ENCODE measurements around the gene AP2A1.
A peak's percentile ranks its signal among the peaks of the same experiment; 100 is the strongest.

AP2A1 gene

GRCh38 chr19:49847731-49848696 is 81.2 kb downstream of the AP2A1 start:
- peaks cover 0 to 14% (median 8%) of the 10 kb centered on the region in 11 experiments; a peak in 12 of 22 replicates for H3K9me3 ChIP-seq (replicated peaks in 1 of 11)
- H3K9ac ChIP-seq, result no peak overlapping the region

GRCh38 chr19:49848938-49849337 is 82.1 kb downstream of the AP2A1 start:
- Histone ChIP-seq H4K20me1 (peaks cover 21 to 35% (median 22%) of the 10 kb centered on the region in 11 experiments), H3K9ac (no peak overlapping the region), H3K4me3 (no peak overlapping the region), H3K36me3 (peaks cover 0 to 5% (median 0%) of the 10 kb centered on the region in 11 experiments; a peak in 4 of 22 replicates), H3K4me2 (peak overlapping the region in 8 of 11 experiments; percentile 23 to 73 (median 62); a peak in 11 of 22 replicates), H3K27me3 (no peaks in the 10 kb centered on the region), H3K9me3 (replicated peaks in 1 of 11) (peaks cover 0 to 14% (median 8%) of the 10 kb centered on the region in 11 experiments; a peak in 12 of 22 replicates), H3K4me1 (peaks cover 39 to 59% (median 49%) of the 10 kb centered on the region in 10 experiments), H3K27ac (no peak overlapping the region)
- no peak for TF ChIP-seq Cebpa-rat (IDR thresholded peaks at IDR 0.05)

More at GRCh38 chr19:49847731-49848696, 81.2 kb downstream of the AP2A1 start:
- Histone ChIP-seq H3K27ac (peak overlapping the region in 2 of 11 experiments; percentile 21 to 28; a peak in 1 of 22 replicates), H3K4me1 (peaks cover 39 to 59% (median 47%) of the 10 kb centered on the region in 10 experiments), H4K20me1 (peaks cover 12 to 31% (median 13%) of the 10 kb centered on the region in 11 experiments; a peak in 21 of 22 replicates), H3K36me3 (peaks cover 0 to 5% (median 0%) of the 10 kb centered on the region in 11 experiments; a peak in 2 of 22 replicates), H3K4me2 (peak overlapping the region in 9 of 11 experiments; percentile 23 to 73 (median 61); a peak in 16 of 22 replicates), H3K27me3 (no peaks in the 10 kb centered on the region), H3K4me3 (no peak overlapping the region)
- TF ChIP-seq Cebpa-rat (IDR thresholded peaks at IDR 0.05), result no peak

- peaks cover 0 to 11% (median 7%) of the 10 kb centered on the region in 11 experiments; a peak in 15 of 22 replicates for H3K36me3 ChIP-seq
- H3K27me3 ChIP-seq, result no peaks in the 10 kb centered on the region
- H3K9me3 ChIP-seq (replicated peaks in 1 of 11), result peaks cover 0 to 14% (median 8%) of the 10 kb centered on the region in 11 experiments; a peak in 12 of 22 replicates
- peak overlapping the region in 5 of 11 experiments; percentile 87 to 97 (median 93); a peak in 8 of 22 replicates for H3K9ac ChIP-seq
- peaks cover 28 to 35% (median 29%) of the 10 kb centered on the region in 11 experiments for H4K20me1 ChIP-seq
- H3K27ac ChIP-seq, result peak overlapping the region in 7 of 11 experiments; percentile 88 to 96 (median 91); a peak in 4 of 22 replicates
- H3K4me3 ChIP-seq, result peak overlapping the region in 7 of 10 experiments; percentile 89 to 99 (median 97); a peak in 8 of 20 replicates
- H3K4me1 ChIP-seq, result peaks cover 40 to 58% (median 49%) of the 10 kb centered on the region in 10 experiments
- no peak for TF ChIP-seq Cebpa-rat (IDR thresholded peaks at IDR 0.05)
- peak overlapping the region; percentile 56 to 92 (median 83) for H3K4me2 ChIP-seq
These were observed 82.8 kb downstream of the AP2A1 start for GRCh38 chr19:49849433-49850220.

- Histone ChIP-seq H3K4me2 (peak overlapping the region; percentile 56 to 92 (median 83)), H3K27me3 (no peaks in the 10 kb centered on the region), H4K20me1 (peaks cover 31 to 41% (median 34%) of the 10 kb centered on the region in 11 experiments), H3K4me3 (peak overlapping the region; percentile 83 to 99 (median 96)), H3K9ac (peak overlapping the region; percentile 87 to 99 (median 94)), H3K36me3 (peaks cover 3 to 16% (median 11%) of the 10 kb centered on the region in 11 experiments; a peak in 20 of 22 replicates), H3K9me3 (replicated peaks in 1 of 11) (peaks cover 0 to 14% (median 8%) of the 10 kb centered on the region in 11 experiments; a peak in 12 of 22 replicates), H3K27ac (peak overlapping the region; percentile 88 to 97 (median 92); a peak in 19 of 22 replicates), H3K4me1 (peaks cover 40 to 56% (median 49%) of the 10 kb centered on the region in 10 experiments)
- TF ChIP-seq Cebpa-rat (IDR thresholded peaks at IDR 0.05), result no peak
These were observed 83.4 kb downstream of the AP2A1 start for GRCh38 chr19:49850221-49850486.

- H4K20me1 ChIP-seq, result peaks cover 37 to 46% (median 40%) of the 10 kb centered on the region in 11 experiments
- no peak for TF ChIP-seq Cebpa-rat (IDR thresholded peaks at IDR 0.05)
- peaks cover 40 to 59% (median 49%) of the 10 kb centered on the region in 10 experiments for H3K4me1 ChIP-seq
These were observed 83.9 kb downstream of the AP2A1 start, which contains the start of gene PTOV1 for GRCh38 chr19:49850487-49851342. Gene PTOV1 (plus strand): TSS chr19:49851159.

GRCh38 chr19:49851456-49852259 is 84.9 kb downstream of the AP2A1 start:
- H3K4me2 ChIP-seq, result peak overlapping the region; percentile 91 to 100 (median 98)
- no peaks in the 10 kb centered on the region for H3K27me3 ChIP-seq
- no peak for TF ChIP-seq Cebpa-rat (IDR thresholded peaks at IDR 0.05)
- peak overlapping the region; percentile 83 to 99 (median 96) for H3K4me3 ChIP-seq
- H4K20me1 ChIP-seq, result peaks cover 46 to 56% (median 50%) of the 10 kb centered on the region in 11 experiments
- peak overlapping the region; percentile 87 to 99 (median 94) for H3K9ac ChIP-seq
- H3K4me1 ChIP-seq, result peaks cover 40 to 59% (median 49%) of the 10 kb centered on the region in 10 experiments
- H3K27ac ChIP-seq, result peak overlapping the region; percentile 88 to 97 (median 92)
- H3K36me3 ChIP-seq, result peaks cover 17 to 31% (median 26%) of the 10 kb centered on the region in 11 experiments; a peak in 21 of 22 replicates
- H3K9me3 ChIP-seq (replicated peaks in 1 of 11), result peaks cover 0 to 14% (median 8%) of the 10 kb centered on the region in 11 experiments; a peak in 12 of 22 replicates

More at GRCh38 chr19:49850487-49851342, 83.9 kb downstream of the AP2A1 start, which contains the start of gene PTOV1:
- Histone ChIP-seq H3K36me3 (peaks cover 9 to 22% (median 17%) of the 10 kb centered on the region in 11 experiments; a peak in 20 of 22 replicates), H3K27ac (peak within 1 kb of the TSS; percentile 88 to 97 (median 92)), H3K27me3 (no peaks in the 10 kb centered on the region), H3K4me3 (peak within 1 kb of the TSS; percentile 83 to 99 (median 96)), H3K9ac (peak within 1 kb of the TSS; percentile 87 to 99 (median 94)), H3K9me3 (replicated peaks in 1 of 11) (peaks cover 0 to 14% (median 8%) of the 10 kb centered on the region in 11 experiments; a peak in 12 of 22 replicates), H3K4me2 (peak within 1 kb of the TSS; percentile 91 to 100 (median 98))

All from BLaER1 treated with 17β-estradiol and CSF1 and Interleukin-3, amounts not matched to agents 10 nM and 100 nM (cell line).